ENCODE measurements around the gene TTLL5. TPM values are rescaled to one million over a fixed set of nuclear protein-coding genes. Genes with fewer than 3 reads are reported as not detected.
A peak's percentile ranks its signal among the peaks of the same experiment; 100 is the strongest.

Gene TTLL5
- polyA plus RNA-seq (ENCODE audit: insufficient read length in 4 of 4) = 10 to 100 TPM; 22.1 to 33.8 (median 28.9) TPM

GRCh38 chr14:75660630-75661498 lies at the start of gene TTLL5, which contains the start of gene ERG28:
TSS of gene TTLL5 (plus strand) at chr14:75661246. CDS start at chr14:75663150, 1,904 bp downstream.
TSS of gene ERG28 (minus strand) at chr14:75660876. CDS start at chr14:75657502, 3,374 bp downstream.
- peak; percentile 89 to 94 (median 93) for DNase-seq (ENCODE audit: low read depth in 4 of 4, low spot score in 3 of 4)

- no peak for DNase-seq (ENCODE audit: low read depth in 4 of 4, low spot score in 3 of 4)
Measured at GRCh38 chr14:75612157-75612556, 48.9 kb upstream of the TTLL5 start.

GRCh38 chr14:75614179-75614578 lies 46.9 kb upstream of the TTLL5 start:
- no peak for DNase-seq (ENCODE audit: low read depth in 4 of 4, low spot score in 3 of 4)

GRCh38 chr14:75615200-75615599 lies 45.8 kb upstream of the TTLL5 start:
- no peak for DNase-seq (ENCODE audit: low read depth in 4 of 4, low spot score in 3 of 4)

- DNase-seq (ENCODE audit: low read depth in 4 of 4, low spot score in 3 of 4) = no peak
Measured at GRCh38 chr14:75619548-75619947, 41.5 kb upstream of the TTLL5 start.

- DNase-seq (ENCODE audit: low read depth in 4 of 4, low spot score in 3 of 4) = no peak
Measured at GRCh38 chr14:75625034-75625433, 36.0 kb upstream of the TTLL5 start.

- DNase-seq (ENCODE audit: low read depth in 4 of 4, low spot score in 3 of 4) = no peak
Measured at GRCh38 chr14:75626396-75626795, 34.6 kb upstream of the TTLL5 start.

GRCh38 chr14:75626863-75627262 lies 34.2 kb upstream of the TTLL5 start:
- no peak for DNase-seq (ENCODE audit: low read depth in 4 of 4, low spot score in 3 of 4)

- no peak for DNase-seq (ENCODE audit: low read depth in 4 of 4, low spot score in 3 of 4)
Measured at GRCh38 chr14:75627406-75627805, 33.6 kb upstream of the TTLL5 start.

GRCh38 chr14:75628816-75629215 lies 32.2 kb upstream of the TTLL5 start:
- no peak for DNase-seq (ENCODE audit: low read depth in 4 of 4, low spot score in 3 of 4)

GRCh38 chr14:75630695-75631452 lies 30.2 kb upstream of the TTLL5 start:
- DNase-seq (ENCODE audit: low read depth in 4 of 4, low spot score in 3 of 4) = no peak

GRCh38 chr14:75631453-75631831 lies 29.6 kb upstream of the TTLL5 start:
- DNase-seq (ENCODE audit: low read depth in 4 of 4, low spot score in 3 of 4) = no peak

GRCh38 chr14:75634848-75635247 lies 26.2 kb upstream of the TTLL5 start:
- DNase-seq (ENCODE audit: low read depth in 4 of 4, low spot score in 3 of 4) = no peak

- DNase-seq (ENCODE audit: low read depth in 4 of 4, low spot score in 3 of 4) = no peak
Measured at GRCh38 chr14:75636100-75636692, 24.9 kb upstream of the TTLL5 start.

GRCh38 chr14:75640876-75641275 lies 20.2 kb upstream of the TTLL5 start:
- DNase-seq (ENCODE audit: low read depth in 4 of 4, low spot score in 3 of 4) = no peak

- no peak for DNase-seq (ENCODE audit: low read depth in 4 of 4, low spot score in 3 of 4)
Measured at GRCh38 chr14:75643985-75644384, 17.1 kb upstream of the TTLL5 start.

- DNase-seq (ENCODE audit: low read depth in 4 of 4, low spot score in 3 of 4) = no peak
Measured at GRCh38 chr14:75645056-75645455, 16.0 kb upstream of the TTLL5 start.

- DNase-seq (ENCODE audit: low read depth in 4 of 4, low spot score in 3 of 4) = no peak
Measured at GRCh38 chr14:75646762-75647161, 14.3 kb upstream of the TTLL5 start.

- DNase-seq (ENCODE audit: low read depth in 4 of 4, low spot score in 3 of 4) = no peak
Measured at GRCh38 chr14:75647640-75648039, 13.4 kb upstream of the TTLL5 start.

- DNase-seq (ENCODE audit: low read depth in 4 of 4, low spot score in 3 of 4) = peak in 2 of 4 donors; percentile 56 to 70
Measured at GRCh38 chr14:75648066-75648838, 12.8 kb upstream of the TTLL5 start.

All from left renal pelvis (tissue), 4 donors.